K562 (cell line): ENCODE measurements around the gene SMYD2. TPM values are rescaled to one million over a fixed set of nuclear protein-coding genes. Genes with fewer than 3 reads are reported as not detected.

ENCODE experiments used
- ARID1B ChIP-seq: fragments of 450-650 bp; IDR thresholded peaks from 2 replicates; pipeline ENCODE4 v1.6.1; 2016; ENCODE audit warnings: antibody characterized with exemption, mild to moderate bottlenecking, inconsistent platforms
- CUX1 ChIP-seq: fragments of 200-800 bp; sonication (Bioruptor generic); IDR thresholded peaks from 2 replicates; pipeline ENCODE4 v1.6.1; 2016; ENCODE audit warnings: missing genetic modification characterization, missing compliant biosample characterization
- E2F3 ChIP-seq: fragments of 250-450 bp; sonication (Bioruptor Pico); IDR thresholded peaks from 2 replicates; pipeline ENCODE4 v1.4.0; 2020; ENCODE audit warnings: mild to moderate bottlenecking
- ETV5 ChIP-seq: sonication (generic); formaldehyde crosslinking; IDR thresholded peaks from 2 replicates; pipeline ENCODE4 v1.4.0; 2020; ENCODE audit warnings: low read depth, mild to moderate bottlenecking, missing genetic modification reagents
- FOXA3 ChIP-seq, 2 experiments: fragments of 450-650 bp in 1 of 2; sonication (generic) in 1 of 2; formaldehyde crosslinking; IDR thresholded peaks in 1 of 2; conservative IDR thresholded peaks in 1 of 2; 2 replicates each; pipeline versions ENCODE4 v1.4.0 to v1.8.0; 2020 to 2022; ENCODE audit warnings: mild to moderate bottlenecking in 2 of 2, missing genetic modification reagents in 1 of 2
- HDAC6 ChIP-seq: IDR thresholded peaks from 2 replicates; pipeline ENCODE4 v1.6.1; 2012; ENCODE audit warnings: low read depth, mild to moderate bottlenecking, control low read depth, inconsistent platforms, low read length, moderate library complexity
- PRMT5 ChIP-seq: sonication (generic); formaldehyde crosslinking; IDR thresholded peaks from 2 replicates; pipeline ENCODE4 v1.5.0; 2020; ENCODE audit warnings: missing genetic modification reagents
- PRPF4 ChIP-seq: fragments of 200-400 bp; formaldehyde crosslinking; IDR thresholded peaks from one replicate; pipeline ENCODE4 v1.6.1; 2017; ENCODE audit warnings: low read length, low read depth, mild to moderate bottlenecking; ENCODE audit not compliant: insufficient read depth, poor library complexity, severe bottlenecking
- TFAP4 ChIP-seq: sonication (generic); formaldehyde crosslinking; IDR thresholded peaks from 2 replicates; pipeline ENCODE4 v1.8.0; 2022; ENCODE audit warnings: missing genetic modification reagents, mild to moderate bottlenecking, moderate library complexity, borderline replicate concordance
- polyA plus RNA-seq, 8 experiments: library from polyadenylated mRNA; depleted of rRNA in 4 of 8; stranded (reverse) in 5 of 8; unstranded in 3 of 8; fragments of >200 nt; fragmentation: Nextera tagmentation in 2 of 8; fragmentation: Illumina TruSeq in 1 of 8; extraction: Ambion mirVana in 2 of 8; extraction: Trizol in 1 of 8; gene quantifications; 2 replicates each; pipeline versions ENCODE4 v1.2.1 to v1.2.3, GENCODE V29; 2011 to 2014; ENCODE audit warnings: inconsistent platforms in 1 of 8, missing spikeins in 1 of 8
- total RNA-seq, 7 experiments: library from RNA; depleted of rRNA in 6 of 7; stranded (reverse); fragments of >200 nt in 6 of 7; fragmentation: Illumina TruSeq in 2 of 7; extraction: Trizol in 2 of 7; gene quantifications; 2 replicates each; pipeline versions ENCODE4 v1.2.1 to v1.2.3, GENCODE V29; 2011 to 2021; ENCODE audit warnings: low replicate concordance in 1 of 7
- TF ChIP-seq, protein P1 (sequence below): fragments of 450-650 bp; formaldehyde crosslinking; IDR thresholded peaks from 2 replicates; pipeline ENCODE4 v1.4.0; 2020; ENCODE audit warnings: mild to moderate bottlenecking, mixed read lengths
- TF ChIP-seq, protein P2 (sequence below): IDR thresholded peaks from 2 replicates; pipeline ENCODE4 v1.6.1; 2011; ENCODE audit not compliant: insufficient read length; ENCODE audit errors: extremely low read depth
- TF ChIP-seq, protein P3 (sequence below): sonication (generic); formaldehyde crosslinking; IDR thresholded peaks from 2 replicates; pipeline ENCODE4 v1.4.0; 2020; ENCODE audit warnings: mild to moderate bottlenecking, missing genetic modification reagents
- TF ChIP-seq, protein P4 (sequence below), 2 experiments: fragments of 450-650 bp; conservative IDR thresholded peaks; 2 replicates each; pipeline ENCODE4 v1.6.1; 2017; ENCODE audit warnings: mild to moderate bottlenecking in 2 of 2, moderate library complexity in 2 of 2

Gene SMYD2
- total and polyA plus RNA-seq, 9 of the 15 experiments (the other 6 are each of a cell fraction or from before 2014, with no cell fraction given) = 13.8 to 81.3 (median 39.9) TPM

DNA sequence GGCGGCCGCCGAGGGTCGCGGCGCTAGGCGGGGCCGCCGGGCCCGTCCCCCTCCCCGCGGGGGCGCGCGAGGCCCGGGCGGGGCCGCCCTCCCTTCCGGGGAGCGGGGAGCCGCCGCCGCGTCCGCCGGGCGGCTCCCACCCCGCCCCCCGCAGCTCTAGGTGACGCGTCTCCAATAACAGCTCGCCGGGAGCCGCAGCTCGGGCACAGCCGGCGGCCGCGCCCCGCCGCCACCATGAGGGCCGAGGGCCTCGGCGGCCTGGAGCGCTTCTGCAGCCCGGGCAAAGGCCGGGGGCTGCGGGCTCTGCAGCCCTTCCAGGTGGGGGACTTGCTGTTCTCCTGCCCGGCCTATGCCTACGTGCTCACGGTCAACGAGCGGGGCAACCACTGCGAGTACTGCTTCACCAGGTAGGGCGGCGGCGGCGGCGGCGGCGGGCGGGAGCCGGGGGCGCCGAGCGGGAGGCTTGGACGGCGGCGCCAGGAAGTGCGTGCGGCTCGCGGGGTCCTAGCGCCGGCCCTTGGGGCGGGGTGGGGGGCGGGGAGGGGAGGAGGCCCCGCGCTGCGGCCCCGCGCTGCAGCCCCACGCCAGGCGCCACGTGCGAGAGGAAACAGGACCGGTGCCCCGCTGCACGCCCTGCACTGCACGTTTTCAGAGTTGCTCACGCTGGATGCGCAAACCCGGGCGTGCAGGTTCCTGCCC, at the start of gene SMYD2 (continued):
- TF ChIP-seq, protein P1, sequence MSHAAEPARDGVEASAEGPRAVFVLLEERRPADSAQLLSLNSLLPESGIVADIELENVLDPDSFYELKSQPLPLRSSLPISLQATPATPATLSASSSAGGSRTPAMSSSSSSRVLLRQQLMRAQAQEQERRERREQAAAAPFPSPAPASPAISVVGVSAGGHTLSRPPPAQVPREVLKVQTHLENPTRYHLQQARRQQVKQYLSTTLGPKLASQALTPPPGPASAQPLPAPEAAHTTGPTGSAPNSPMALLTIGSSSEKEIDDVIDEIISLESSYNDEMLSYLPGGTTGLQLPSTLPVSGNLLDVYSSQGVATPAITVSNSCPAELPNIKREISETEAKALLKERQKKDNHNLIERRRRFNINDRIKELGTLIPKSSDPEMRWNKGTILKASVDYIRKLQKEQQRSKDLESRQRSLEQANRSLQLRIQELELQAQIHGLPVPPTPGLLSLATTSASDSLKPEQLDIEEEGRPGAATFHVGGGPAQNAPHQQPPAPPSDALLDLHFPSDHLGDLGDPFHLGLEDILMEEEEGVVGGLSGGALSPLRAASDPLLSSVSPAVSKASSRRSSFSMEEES = no peak
- TF ChIP-seq ETV5 (CRISPR knock-in tag) (no peak), CUX1 (CRISPR knock-in tag) (no peak), PRPF4 (peak; percentile 22), PRMT5 (CRISPR knock-in tag) (no peak), E2F3 (peak; percentile 59; the same call in 1 of the 2 replicates), TFAP4 (CRISPR knock-in tag) (0 out of 2 replicates have a peak, but pooled peaks have one; percentile 4), ARID1B (no peak), FOXA3 (CRISPR knock-in tag; conservative IDR thresholded peaks at IDR 0.05 in 1 of 2, IDR thresholded peaks at IDR 0.05 in 1 of 2) (no peak), HDAC6 (no peak)
- TF ChIP-seq, protein P2, sequence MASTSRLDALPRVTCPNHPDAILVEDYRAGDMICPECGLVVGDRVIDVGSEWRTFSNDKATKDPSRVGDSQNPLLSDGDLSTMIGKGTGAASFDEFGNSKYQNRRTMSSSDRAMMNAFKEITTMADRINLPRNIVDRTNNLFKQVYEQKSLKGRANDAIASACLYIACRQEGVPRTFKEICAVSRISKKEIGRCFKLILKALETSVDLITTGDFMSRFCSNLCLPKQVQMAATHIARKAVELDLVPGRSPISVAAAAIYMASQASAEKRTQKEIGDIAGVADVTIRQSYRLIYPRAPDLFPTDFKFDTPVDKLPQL = no peak
- TF ChIP-seq, protein P3, sequence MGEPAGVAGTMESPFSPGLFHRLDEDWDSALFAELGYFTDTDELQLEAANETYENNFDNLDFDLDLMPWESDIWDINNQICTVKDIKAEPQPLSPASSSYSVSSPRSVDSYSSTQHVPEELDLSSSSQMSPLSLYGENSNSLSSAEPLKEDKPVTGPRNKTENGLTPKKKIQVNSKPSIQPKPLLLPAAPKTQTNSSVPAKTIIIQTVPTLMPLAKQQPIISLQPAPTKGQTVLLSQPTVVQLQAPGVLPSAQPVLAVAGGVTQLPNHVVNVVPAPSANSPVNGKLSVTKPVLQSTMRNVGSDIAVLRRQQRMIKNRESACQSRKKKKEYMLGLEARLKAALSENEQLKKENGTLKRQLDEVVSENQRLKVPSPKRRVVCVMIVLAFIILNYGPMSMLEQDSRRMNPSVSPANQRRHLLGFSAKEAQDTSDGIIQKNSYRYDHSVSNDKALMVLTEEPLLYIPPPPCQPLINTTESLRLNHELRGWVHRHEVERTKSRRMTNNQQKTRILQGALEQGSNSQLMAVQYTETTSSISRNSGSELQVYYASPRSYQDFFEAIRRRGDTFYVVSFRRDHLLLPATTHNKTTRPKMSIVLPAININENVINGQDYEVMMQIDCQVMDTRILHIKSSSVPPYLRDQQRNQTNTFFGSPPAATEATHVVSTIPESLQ (CRISPR knock-in tag) = no peak
- TF ChIP-seq, protein P4, sequence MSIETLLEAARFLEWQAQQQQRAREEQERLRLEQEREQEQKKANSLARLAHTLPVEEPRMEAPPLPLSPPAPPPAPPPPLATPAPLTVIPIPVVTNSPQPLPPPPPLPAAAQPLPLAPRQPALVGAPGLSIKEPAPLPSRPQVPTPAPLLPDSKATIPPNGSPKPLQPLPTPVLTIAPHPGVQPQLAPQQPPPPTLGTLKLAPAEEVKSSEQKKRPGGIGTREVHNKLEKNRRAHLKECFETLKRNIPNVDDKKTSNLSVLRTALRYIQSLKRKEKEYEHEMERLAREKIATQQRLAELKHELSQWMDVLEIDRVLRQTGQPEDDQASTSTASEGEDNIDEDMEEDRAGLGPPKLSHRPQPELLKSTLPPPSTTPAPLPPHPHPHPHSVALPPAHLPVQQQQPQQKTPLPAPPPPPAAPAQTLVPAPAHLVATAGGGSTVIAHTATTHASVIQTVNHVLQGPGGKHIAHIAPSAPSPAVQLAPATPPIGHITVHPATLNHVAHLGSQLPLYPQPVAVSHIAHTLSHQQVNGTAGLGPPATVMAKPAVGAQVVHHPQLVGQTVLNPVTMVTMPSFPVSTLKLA (conservative IDR thresholded peaks at IDR 0.05) = peak; percentile 87 to 95
